IPS-15b (cell line): Measurements from ENCODE around the gene OR10W1.

Experiments
- H3K27me3 ChIP-seq: one replicate; pipeline ENCODE4 v1.6.1; 2013; ENCODE audit warnings: low read length; ENCODE audit not compliant: control insufficient read depth, insufficient read depth
- H3K36me3 ChIP-seq: one replicate; pipeline ENCODE4 v1.6.1; 2013; ENCODE audit warnings: low read length; ENCODE audit not compliant: control insufficient read depth, insufficient read depth
- H3K4me1 ChIP-seq: one replicate; pipeline ENCODE4 v1.6.1; 2013; ENCODE audit warnings: mild to moderate bottlenecking, low read length; ENCODE audit not compliant: control insufficient read depth, insufficient read depth
- H3K4me3 ChIP-seq: one replicate; pipeline ENCODE4 v1.5.1; 2013; ENCODE audit warnings: low read depth, low read length
- H3K9ac ChIP-seq: one replicate; pipeline ENCODE4 v1.6.1; 2013; ENCODE audit warnings: low read depth, mild to moderate bottlenecking, low read length
- H3K9me3 ChIP-seq: one replicate; pipeline ENCODE4 v1.6.1; 2013; ENCODE audit warnings: mild to moderate bottlenecking, low read length; ENCODE audit not compliant: control insufficient read depth, insufficient read depth

OR10W1 gene

GRCh38 chr11:58268142-58268541 is at the start of gene OR10W1:
Gene OR10W1 (minus strand): TSS chr11:58268260. CDS start chr11:58267858, 402 bp downstream.
- H3K4me1 ChIP-seq = no peaks in the 10 kb centered on the region

GRCh38 chr11:58316142-58316541 is 48.1 kb upstream of the OR10W1 start:
- no peaks in the 10 kb centered on the region for H3K4me1 ChIP-seq
- no peaks in the 10 kb centered on the region for H3K9me3 ChIP-seq
- H3K36me3 ChIP-seq = no peaks in the 10 kb centered on the region
- H3K4me3 ChIP-seq = no peak overlapping the region
- no peaks in the 10 kb centered on the region for H3K27me3 ChIP-seq
- no peak overlapping the region for H3K9ac ChIP-seq

More at GRCh38 chr11:58268142-58268541, at the start of gene OR10W1:
- Histone ChIP-seq H3K4me3 (no peak within 1 kb of the TSS), H3K27me3 (no peaks in the 10 kb centered on the region), H3K9me3 (no peaks in the 10 kb centered on the region), H3K9ac (no peak within 1 kb of the TSS), H3K36me3 (no peaks in the 10 kb centered on the region)

GRCh38 chr11:58301576-58301975 is 33.5 kb upstream of the OR10W1 start:
- Histone ChIP-seq H3K4me3 (no peak overlapping the region), H3K4me1 (no peaks in the 10 kb centered on the region), H3K36me3 (no peaks in the 10 kb centered on the region), H3K9me3 (no peaks in the 10 kb centered on the region), H3K9ac (no peak overlapping the region), H3K27me3 (no peaks in the 10 kb centered on the region)

GRCh38 chr11:58292017-58292416 is 24.0 kb upstream of the OR10W1 start:
- no peak overlapping the region for H3K4me3 ChIP-seq
- H3K9me3 ChIP-seq = no peaks in the 10 kb centered on the region
- H3K36me3 ChIP-seq = no peaks in the 10 kb centered on the region

GRCh38 chr11:58289266-58289665 is 21.2 kb upstream of the OR10W1 start:
- Histone ChIP-seq H3K4me1 (no peaks in the 10 kb centered on the region), H3K9me3 (no peaks in the 10 kb centered on the region), H3K27me3 (no peaks in the 10 kb centered on the region), H3K4me3 (no peak overlapping the region), H3K36me3 (no peaks in the 10 kb centered on the region), H3K9ac (no peak overlapping the region)

More at GRCh38 chr11:58292017-58292416, 24.0 kb upstream of the OR10W1 start:
- no peak overlapping the region for H3K9ac ChIP-seq
- no peaks in the 10 kb centered on the region for H3K27me3 ChIP-seq
- H3K4me1 ChIP-seq = no peaks in the 10 kb centered on the region

GRCh38 chr11:58286249-58286648 is 18.2 kb upstream of the OR10W1 start:
- Histone ChIP-seq H3K27me3 (no peaks in the 10 kb centered on the region), H3K4me3 (no peak overlapping the region), H3K4me1 (no peaks in the 10 kb centered on the region), H3K36me3 (no peaks in the 10 kb centered on the region), H3K9ac (no peak overlapping the region), H3K9me3 (no peaks in the 10 kb centered on the region)

GRCh38 chr11:58285483-58286040 is 17.5 kb upstream of the OR10W1 start:
- H3K27me3 ChIP-seq = no peaks in the 10 kb centered on the region
- no peak overlapping the region for H3K9ac ChIP-seq
- H3K36me3 ChIP-seq = no peaks in the 10 kb centered on the region
- H3K9me3 ChIP-seq = no peaks in the 10 kb centered on the region
- no peaks in the 10 kb centered on the region for H3K4me1 ChIP-seq
- H3K4me3 ChIP-seq = no peak overlapping the region

GRCh38 chr11:58276151-58276550 is 8.1 kb upstream of the OR10W1 start:
- Histone ChIP-seq H3K9me3 (no peaks in the 10 kb centered on the region), H3K36me3 (no peaks in the 10 kb centered on the region), H3K9ac (no peak overlapping the region), H3K4me3 (no peak overlapping the region), H3K4me1 (no peaks in the 10 kb centered on the region), H3K27me3 (no peaks in the 10 kb centered on the region)

GRCh38 chr11:58275002-58275401 is 6.9 kb upstream of the OR10W1 start:
- Histone ChIP-seq H3K4me3 (no peak overlapping the region), H3K36me3 (no peaks in the 10 kb centered on the region), H3K9ac (no peak overlapping the region), H3K27me3 (no peaks in the 10 kb centered on the region), H3K4me1 (no peaks in the 10 kb centered on the region), H3K9me3 (no peaks in the 10 kb centered on the region)

- no peaks in the 10 kb centered on the region for H3K9me3 ChIP-seq
- no peak overlapping the region for H3K9ac ChIP-seq
- H3K4me3 ChIP-seq = no peak overlapping the region
- H3K4me1 ChIP-seq = no peaks in the 10 kb centered on the region
- no peaks in the 10 kb centered on the region for H3K27me3 ChIP-seq
- H3K36me3 ChIP-seq = no peaks in the 10 kb centered on the region
Measured at GRCh38 chr11:58259983-58260382, 8.1 kb downstream of the OR10W1 start.

GRCh38 chr11:58254936-58255335 is 13.1 kb downstream of the OR10W1 start:
- no peak overlapping the region for H3K9ac ChIP-seq
- H3K36me3 ChIP-seq = no peaks in the 10 kb centered on the region
- H3K4me1 ChIP-seq = no peaks in the 10 kb centered on the region
- H3K4me3 ChIP-seq = no peak overlapping the region
- H3K27me3 ChIP-seq = no peaks in the 10 kb centered on the region
- no peaks in the 10 kb centered on the region for H3K9me3 ChIP-seq

- Histone ChIP-seq H3K4me1 (no peaks in the 10 kb centered on the region), H3K9ac (no peak overlapping the region), H3K36me3 (no peaks in the 10 kb centered on the region), H3K4me3 (no peak overlapping the region), H3K9me3 (no peaks in the 10 kb centered on the region), H3K27me3 (no peaks in the 10 kb centered on the region)
Measured at GRCh38 chr11:58243954-58244353, 24.1 kb downstream of the OR10W1 start.
